H9 (cell line): ENCODE measurements around the gene ATP13A3. TPM values are rescaled to one million over a fixed set of nuclear protein-coding genes. Genes with fewer than 3 reads are reported as not detected.

Source experiments
- DNase-seq: peaks from one replicate; pipeline ENCODE4 v3.0.0-alpha.2; 2017
- H2AFZ ChIP-seq: one replicate; pipeline ENCODE4 v1.6.1; 2013; ENCODE audit warnings: mild to moderate bottlenecking, low read length, control low read depth, moderate library complexity
- H2AK5ac ChIP-seq: 2 replicates; pipeline ENCODE4 v1.6.1; 2013; ENCODE audit warnings: low read length, control low read depth, mixed read lengths; ENCODE audit not compliant: insufficient read length
- H2BK120ac ChIP-seq: one replicate; pipeline ENCODE4 v1.6.1; 2013; ENCODE audit warnings: low read depth, mild to moderate bottlenecking, low read length, control low read depth, inconsistent platforms; ENCODE audit not compliant: poor library complexity, severe bottlenecking
- H2BK12ac ChIP-seq: 2 replicates; pipeline ENCODE4 v1.6.1; 2013; ENCODE audit warnings: low read length, control low read depth, mixed read lengths, low read depth; ENCODE audit not compliant: insufficient read length
- H2BK15ac ChIP-seq: 2 replicates; pipeline ENCODE4 v1.6.1; 2013; ENCODE audit warnings: low read depth, low read length, control low read depth
- H2BK20ac ChIP-seq: one replicate; pipeline ENCODE4 v1.6.1; 2013; ENCODE audit warnings: low read depth, mild to moderate bottlenecking, low read length, control low read depth, inconsistent platforms; ENCODE audit not compliant: poor library complexity, severe bottlenecking
- H2BK5ac ChIP-seq: 2 replicates; pipeline ENCODE4 v1.6.1; 2013; ENCODE audit warnings: low read length, control low read depth, mixed read lengths; ENCODE audit not compliant: insufficient read length
- H3K14ac ChIP-seq: 2 replicates; pipeline ENCODE4 v1.6.1; 2013; ENCODE audit warnings: low read length, control low read depth; ENCODE audit not compliant: insufficient read depth
- H3K18ac ChIP-seq: 2 replicates; pipeline ENCODE4 v1.6.1; 2013; ENCODE audit warnings: low read depth, mild to moderate bottlenecking, mixed read lengths, low read length, control low read depth; ENCODE audit not compliant: insufficient read length
- H3K23ac ChIP-seq: 2 replicates; pipeline ENCODE4 v1.6.1; 2013; ENCODE audit warnings: low read length, control low read depth, mixed read lengths, low read depth; ENCODE audit not compliant: insufficient read length
- H3K23me2 ChIP-seq: 2 replicates; pipeline ENCODE4 v1.6.1; 2013; ENCODE audit warnings: low read depth, mild to moderate bottlenecking, mixed read lengths, low read length, control low read depth; ENCODE audit not compliant: insufficient read length, poor library complexity, severe bottlenecking
- H3K27ac ChIP-seq: 2 replicates; pipeline ENCODE4 v1.5.1; 2013; ENCODE audit warnings: low read length, control low read depth, mixed read lengths, low read depth; ENCODE audit not compliant: insufficient read length
- H3K27me3 ChIP-seq: 2 replicates; pipeline ENCODE4 v1.6.1; 2013; ENCODE audit warnings: low read length, control low read depth, inconsistent platforms; ENCODE audit not compliant: insufficient read depth
- H3K4ac ChIP-seq: 2 replicates; pipeline ENCODE4 v1.6.1; 2013; ENCODE audit warnings: low read depth, mild to moderate bottlenecking, control low read depth, inconsistent platforms, low read length, moderate library complexity
- H3K4me1 ChIP-seq: 2 replicates; pipeline ENCODE4 v1.6.1; 2013; ENCODE audit warnings: low read length, control low read depth, inconsistent platforms; ENCODE audit not compliant: insufficient read depth
- H3K4me2 ChIP-seq: 2 replicates; pipeline ENCODE4 v1.6.1; 2013; ENCODE audit warnings: low read length, control low read depth, mixed read lengths; ENCODE audit not compliant: insufficient read length, insufficient read depth
- H3K56ac ChIP-seq: 2 replicates; pipeline ENCODE4 v1.6.1; 2013; ENCODE audit warnings: low read depth, mild to moderate bottlenecking, mixed read lengths, low read length, control low read depth; ENCODE audit not compliant: insufficient read length
- H3K79me1 ChIP-seq: 2 replicates; pipeline ENCODE4 v1.6.1; 2013; ENCODE audit warnings: low read depth, mild to moderate bottlenecking, moderate library complexity, low read length, control low read depth, inconsistent platforms; ENCODE audit not compliant: insufficient read depth, poor library complexity, severe bottlenecking
- H3K79me2 ChIP-seq: 2 replicates; pipeline ENCODE4 v1.6.1; 2013; ENCODE audit warnings: low read length, control low read depth, inconsistent platforms; ENCODE audit not compliant: insufficient read depth
- H3K9ac ChIP-seq: 2 replicates; pipeline ENCODE4 v1.6.1; 2013; ENCODE audit warnings: low read length, control low read depth, mixed read lengths; ENCODE audit not compliant: insufficient read length; ENCODE audit errors: extremely low read depth
- H3K9me3 ChIP-seq: one replicate; pipeline ENCODE4 v1.6.1; 2013; ENCODE audit warnings: low read depth, low read length, inconsistent platforms; ENCODE audit not compliant: control insufficient read depth
- H3T11ph ChIP-seq: one replicate; pipeline ENCODE4 v1.6.1; 2013; ENCODE audit warnings: mild to moderate bottlenecking, low read length, control low read depth, inconsistent platforms
- H4K20me1 ChIP-seq: one replicate; pipeline ENCODE4 v1.6.1; 2013; ENCODE audit not compliant: control insufficient read depth, insufficient read length, insufficient read depth
- H4K5ac ChIP-seq: 2 replicates; pipeline ENCODE4 v1.6.1; 2013; ENCODE audit warnings: low read depth, mild to moderate bottlenecking, mixed read lengths, low read length, control low read depth; ENCODE audit not compliant: insufficient read length
- H4K8ac ChIP-seq: replicated peaks from 2 replicates; pipeline ENCODE4 v1.6.1; 2013; ENCODE audit warnings: low read length, control low read depth, mixed read lengths, low read depth; ENCODE audit not compliant: insufficient read length
- H4K91ac ChIP-seq: 2 replicates; pipeline ENCODE4 v1.6.1; 2013; ENCODE audit warnings: low read depth, mild to moderate bottlenecking, moderate library complexity, mixed read lengths, low read length, control low read depth; ENCODE audit not compliant: insufficient read length
- H3K27ac Mint-ChIP-seq, 3 experiments: 2 replicates in 2 of 3; 3 replicates in 1 of 3; pipeline ENCODE4 v1.8.0; 2020 to 2021; ENCODE audit warnings: mixed read lengths in 3 of 3, mild to moderate bottlenecking in 1 of 3, moderate library complexity in 1 of 3
- H3K27me3 Mint-ChIP-seq: 2 replicates; pipeline ENCODE4 v1.8.0; 2021; ENCODE audit warnings: low read depth, mild to moderate bottlenecking, moderate library complexity, mixed read lengths
- H3K36me3 Mint-ChIP-seq, 3 experiments: 2 replicates in 2 of 3; 3 replicates in 1 of 3; pipeline ENCODE4 v1.8.0; 2020 to 2021; ENCODE audit warnings: low read depth in 3 of 3, mixed read lengths in 3 of 3; ENCODE audit not compliant: insufficient read depth in 1 of 3
- H3K4me1 Mint-ChIP-seq, 2 experiments: 2 replicates each; pipeline ENCODE4 v1.8.0; 2020; ENCODE audit warnings: mixed read lengths in 2 of 2
- H3K4me3 Mint-ChIP-seq, 2 experiments: 2 replicates in 1 of 2; 3 replicates in 1 of 2; pipeline ENCODE4 v1.8.0; 2020 to 2021; ENCODE audit warnings: mild to moderate bottlenecking in 2 of 2, mixed read lengths in 2 of 2, moderate library complexity in 1 of 2
- H3K9me3 Mint-ChIP-seq, 2 experiments: 2 replicates in 1 of 2; 3 replicates in 1 of 2; pipeline ENCODE4 v1.8.0; 2020; ENCODE audit warnings: mild to moderate bottlenecking in 2 of 2, mixed read lengths in 2 of 2, moderate library complexity in 1 of 2
- CTCF ChIP-seq: fragments of 200-600 bp; sonication (generic); conservative IDR thresholded peaks from 3 replicates; pipeline ENCODE4 v1.8.0; 2021; ENCODE audit warnings: antibody characterized with exemption, mild to moderate bottlenecking
- WGBS: extraction: QIAGEN DNeasy Blood & Tissue Kit; methylation state at CpG from one replicate; pipeline ENCODE4 v1.1.7; 2013; ENCODE audit warnings: missing lambda C conversion rate, low lambda C conversion rate, mixed read lengths; ENCODE audit not compliant: insufficient read length; ENCODE audit errors: extremely low coverage; 5-methylcytosine and 5-hydroxymethylcytosine counted together
- total RNA-seq: library from RNA; stranded (reverse); gene quantifications from 2 replicates; pipeline ENCODE4 v1.2.1, GENCODE V29; 2021

The ATP13A3 gene
- total RNA-seq, 1 experiment from 2014 or later, result 78.5 TPM

DNA sequence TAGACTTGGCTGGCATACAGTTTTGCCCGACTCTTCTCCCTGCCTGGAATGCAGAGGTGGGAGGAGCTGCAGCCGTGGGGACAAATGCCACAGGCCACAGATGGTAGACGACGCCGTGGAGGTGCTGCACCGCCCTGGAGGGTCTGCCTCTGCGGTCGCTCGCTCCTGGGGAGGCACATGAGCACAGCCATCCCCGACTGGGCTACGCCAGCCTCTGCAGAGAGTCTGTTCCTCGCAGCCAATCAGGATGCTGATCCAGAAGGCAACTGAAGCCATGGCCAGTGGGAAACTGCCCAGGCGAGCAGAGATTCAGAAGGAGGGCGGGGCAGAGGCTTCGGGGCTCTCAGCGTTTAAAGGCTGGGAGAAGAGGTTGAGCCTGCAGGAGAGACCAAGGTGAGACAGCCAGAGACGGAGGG is 105.3 kb downstream of the ATP13A3 start:
- no peak overlapping the region for H3K23ac ChIP-seq
- no peak overlapping the region for H2BK20ac ChIP-seq
- no peak overlapping the region for H3K4ac ChIP-seq
- H3K9me3 ChIP-seq, result no peaks in the 10 kb centered on the region
- peaks cover 34 to 61% of the 10 kb centered on the region in 2 experiments for H3K4me1 Mint-ChIP-seq
- no peak overlapping the region for H3K27ac ChIP-seq
- no peak overlapping the region for H3K14ac ChIP-seq
- DNase-seq, result peak; percentile 61
- H3K9ac ChIP-seq, result no peak overlapping the region
- H3K56ac ChIP-seq, result no peak overlapping the region
- H3K27me3 ChIP-seq, result no peaks in the 10 kb centered on the region
- H2AK5ac ChIP-seq, result no peak overlapping the region
- H3K27me3 Mint-ChIP-seq, result peaks cover 6% of the 10 kb centered on the region
- H2BK15ac ChIP-seq, result no peak overlapping the region
- no peak overlapping the region for H2AFZ ChIP-seq
- no peak overlapping the region; a peak in 1 of 5 replicates for H3K4me3 Mint-ChIP-seq
- no peak overlapping the region for H2BK5ac ChIP-seq
- no peak overlapping the region for H2BK120ac ChIP-seq
- H3K18ac ChIP-seq, result peak overlapping the region; percentile 50
- no peaks in the 10 kb centered on the region for H3K79me2 ChIP-seq
- no peak overlapping the region for H4K8ac ChIP-seq
- no peak overlapping the region for H2BK12ac ChIP-seq
- H4K20me1 ChIP-seq, result no peaks in the 10 kb centered on the region
- TF ChIP-seq CTCF, result no peak
- WGBS, result no CpG with 5 or more reads among the region's 17 CpGs
- peak overlapping the region in 1 of 3 experiments; percentile 18; a peak in 1 of 7 replicates for H3K27ac Mint-ChIP-seq
- H3K36me3 Mint-ChIP-seq, result no peaks in the 10 kb centered on the region
- no peak overlapping the region for H4K91ac ChIP-seq
- H3K23me2 ChIP-seq, result no peaks in the 10 kb centered on the region
- H3K9me3 Mint-ChIP-seq, result no peaks in the 10 kb centered on the region
- no peak overlapping the region for H3T11ph ChIP-seq
- H3K4me1 ChIP-seq, result no peaks in the 10 kb centered on the region; the same call in 1 of the 2 replicates
- H3K4me2 ChIP-seq, result no peak overlapping the region
- H4K5ac ChIP-seq, result no peak overlapping the region
- H3K79me1 ChIP-seq, result no peaks in the 10 kb centered on the region
